Measurements from ENCODE around the gene FCHO2.

FCHO2 gene

DNA sequence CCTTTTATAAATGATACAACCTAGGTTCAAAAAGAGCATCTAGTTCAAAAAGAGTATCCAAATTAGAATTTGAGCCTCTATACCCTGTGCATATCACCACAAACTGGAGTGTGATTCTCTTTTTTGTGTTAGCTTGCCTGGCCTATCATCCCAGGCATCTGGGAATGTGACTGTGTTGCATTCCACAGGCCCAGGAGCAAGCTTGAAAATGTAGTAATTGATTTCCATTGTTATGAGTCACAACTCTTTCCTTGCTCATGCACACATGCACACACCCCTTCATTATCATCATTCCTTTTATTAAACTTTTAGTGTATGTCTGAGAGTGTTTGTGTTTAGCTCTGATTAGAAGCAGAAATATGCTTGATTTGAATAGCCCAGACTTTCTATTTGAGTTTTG lies 75.2 kb downstream of the FCHO2 start:
- no peak for DNase-seq

DNA sequence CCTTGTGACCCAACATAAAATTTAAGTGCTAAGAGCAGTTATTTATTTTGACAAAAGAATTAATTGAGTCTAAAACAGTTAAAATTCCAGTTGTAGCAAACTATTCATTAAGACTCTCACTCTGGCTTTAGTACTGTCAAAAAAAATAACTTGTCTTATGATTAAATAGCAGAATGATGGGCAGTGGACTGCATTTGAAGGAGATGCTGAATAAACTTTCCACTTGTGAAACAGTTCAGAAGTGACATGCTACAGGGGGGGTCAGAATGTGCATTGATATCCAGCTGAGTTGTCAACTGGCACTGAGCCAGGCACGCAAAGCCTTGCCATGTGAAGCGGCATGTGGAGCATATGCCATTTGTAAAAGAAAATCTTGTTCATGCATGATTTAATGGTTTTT lies 76.0 kb downstream of the FCHO2 start:
- DNase-seq: no peak

DNA sequence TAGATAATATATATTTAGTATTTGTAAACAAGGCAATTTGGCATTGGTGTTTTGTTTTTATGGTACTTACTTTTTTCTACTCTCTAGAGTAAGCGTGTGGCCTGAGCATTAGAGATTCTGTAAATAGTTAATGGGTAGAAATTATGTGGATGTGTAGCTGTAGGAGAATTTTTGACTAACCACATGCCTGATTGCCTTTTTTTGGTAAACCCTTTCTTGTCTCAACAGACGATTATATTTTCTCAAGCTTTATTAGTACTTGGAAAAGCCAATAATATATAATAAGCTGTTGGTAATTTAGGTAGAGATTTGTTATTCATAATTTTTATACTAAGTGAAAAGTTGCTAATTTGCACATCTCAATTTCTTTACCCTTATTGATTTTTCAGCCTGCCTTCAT lies 76.8 kb downstream of the FCHO2 start:
- no peak for DNase-seq

DNA sequence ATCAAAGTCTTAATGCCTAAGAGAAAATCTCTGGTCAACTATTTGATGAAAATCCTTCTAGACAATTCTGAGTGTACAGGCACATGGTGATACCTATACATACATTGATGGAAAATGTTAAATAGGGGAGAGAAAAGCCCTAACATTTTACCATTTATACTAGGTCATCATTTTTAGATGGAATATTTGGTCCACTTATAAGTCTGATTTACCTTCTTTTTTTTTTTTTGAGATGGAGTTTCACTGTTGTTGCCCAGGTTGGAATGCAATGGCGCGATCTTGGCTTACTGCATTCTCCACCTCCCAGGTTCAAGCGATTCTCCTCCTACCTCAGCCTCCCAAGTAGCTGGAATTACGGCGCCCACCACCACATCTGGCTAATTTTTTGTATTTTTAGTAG lies 81.7 kb downstream of the FCHO2 start:
- DNase-seq: no peak

- no peak for DNase-seq
Observed at GRCh38 chr5:73039082-73039481, 83.2 kb downstream of the FCHO2 start.

GRCh38 chr5:73042993-73043392 lies 87.2 kb downstream of the FCHO2 start:
- no peak for DNase-seq

- no peak for DNase-seq
Observed at GRCh38 chr5:73044546-73044945, 88.7 kb downstream of the FCHO2 start.

- no peak for DNase-seq
Observed at GRCh38 chr5:73045623-73046022, 89.8 kb downstream of the FCHO2 start.

DNA sequence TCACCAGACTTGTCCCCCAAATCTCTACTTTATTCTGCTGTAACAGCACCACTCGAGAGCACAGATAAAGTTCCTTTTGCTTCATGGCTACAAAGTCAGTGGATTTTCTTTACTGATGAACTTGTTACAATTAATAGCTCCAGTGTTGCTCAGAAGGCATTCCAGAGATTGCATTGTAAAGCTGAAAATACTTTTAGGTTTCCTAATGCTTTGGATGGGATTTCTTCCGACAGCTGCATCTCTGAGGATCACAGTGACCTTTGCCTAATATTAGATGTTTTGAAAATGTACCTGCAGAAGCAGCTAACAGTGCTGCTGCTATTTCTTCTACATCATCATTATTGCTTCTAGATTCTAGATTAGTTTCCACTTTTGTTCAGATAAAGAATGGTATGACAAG lies 105.8 kb downstream of the FCHO2 start:
- no peak for DNase-seq

DNA sequence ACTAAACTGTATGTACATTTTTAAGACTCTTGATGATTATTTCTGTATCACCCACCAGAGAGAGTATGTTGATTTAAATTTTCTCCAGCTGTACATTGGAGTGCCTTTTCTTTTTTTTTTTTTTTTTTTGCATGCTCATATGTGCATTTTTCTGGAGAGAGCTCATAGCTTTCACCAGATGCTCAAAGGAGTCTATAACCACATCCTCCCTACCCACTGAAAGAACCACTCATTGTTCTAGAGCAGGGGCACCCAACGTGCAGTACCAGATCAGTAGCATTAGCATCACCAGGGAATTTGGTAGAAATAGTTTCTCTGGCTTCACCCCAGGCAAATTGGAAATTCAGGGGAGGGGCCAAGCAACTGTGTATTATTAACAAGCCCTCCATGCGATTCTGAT lies 110.6 kb downstream of the FCHO2 start:
- DNase-seq: no peak

- DNase-seq: no peak
Observed at GRCh38 chr5:73067213-73067612, 111.4 kb downstream of the FCHO2 start.

DNA sequence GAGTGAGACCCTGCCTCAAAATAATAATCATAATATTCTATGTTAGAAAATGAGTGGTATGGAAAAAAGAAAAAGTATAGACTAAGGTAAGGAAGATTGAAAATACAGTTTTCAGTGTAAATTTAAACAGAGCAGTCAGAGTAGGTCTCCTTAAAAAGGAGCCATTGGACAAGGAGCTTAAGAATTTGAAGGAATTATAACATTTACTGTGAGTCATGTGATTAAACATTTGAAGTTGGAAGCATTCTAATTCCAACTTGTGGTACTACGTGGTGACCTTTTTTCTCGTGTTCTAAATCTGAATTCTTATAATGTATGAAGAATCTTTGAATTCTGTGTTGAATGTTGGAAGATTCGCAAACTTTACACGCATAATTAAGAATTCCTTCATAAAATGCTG lies 125.3 kb downstream of the FCHO2 start:
- DNase-seq: no peak

DNA sequence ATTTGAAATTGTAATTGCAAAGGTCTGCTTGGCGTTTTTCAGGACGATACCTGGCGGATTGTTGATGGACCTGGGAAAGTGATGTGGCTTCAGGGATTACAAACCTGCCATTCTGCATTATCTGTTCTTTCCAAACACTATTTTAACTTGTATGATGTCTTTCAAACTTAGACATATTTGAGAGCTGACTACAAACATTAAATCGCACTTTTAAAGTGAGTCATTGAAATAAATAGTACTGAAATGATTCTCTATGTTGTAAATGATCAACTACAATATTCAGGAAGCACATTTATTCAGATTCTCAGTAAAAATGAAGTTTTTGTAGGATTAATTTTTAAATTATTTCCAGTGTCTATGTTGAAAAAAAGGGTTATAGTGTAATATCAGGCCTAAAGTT lies 132.2 kb downstream of the FCHO2 start:
- DNase-seq: no peak

GRCh38 chr5:73093943-73094342 lies 138.1 kb downstream of the FCHO2 start:
- no peak for DNase-seq

DNA sequence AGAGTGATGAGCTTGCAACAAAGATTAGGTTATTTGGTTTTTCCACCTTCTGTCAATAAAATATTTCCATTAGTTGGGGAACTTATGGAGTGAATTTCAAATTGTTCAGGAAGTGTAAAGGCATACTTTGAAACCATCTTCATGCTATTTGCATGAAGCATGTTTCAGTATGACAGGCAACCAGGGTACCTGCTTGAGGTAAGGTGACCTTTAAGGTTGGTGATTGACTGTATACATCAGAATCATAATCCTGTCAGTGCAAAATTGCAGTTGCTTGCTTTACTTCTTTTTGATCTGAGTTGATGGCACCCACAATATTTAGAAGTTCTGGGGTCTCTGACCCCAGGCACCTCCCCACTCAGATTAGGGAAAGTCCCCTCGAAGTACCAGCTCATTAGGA lies 138.6 kb downstream of the FCHO2 start:
- no peak for DNase-seq

DNA sequence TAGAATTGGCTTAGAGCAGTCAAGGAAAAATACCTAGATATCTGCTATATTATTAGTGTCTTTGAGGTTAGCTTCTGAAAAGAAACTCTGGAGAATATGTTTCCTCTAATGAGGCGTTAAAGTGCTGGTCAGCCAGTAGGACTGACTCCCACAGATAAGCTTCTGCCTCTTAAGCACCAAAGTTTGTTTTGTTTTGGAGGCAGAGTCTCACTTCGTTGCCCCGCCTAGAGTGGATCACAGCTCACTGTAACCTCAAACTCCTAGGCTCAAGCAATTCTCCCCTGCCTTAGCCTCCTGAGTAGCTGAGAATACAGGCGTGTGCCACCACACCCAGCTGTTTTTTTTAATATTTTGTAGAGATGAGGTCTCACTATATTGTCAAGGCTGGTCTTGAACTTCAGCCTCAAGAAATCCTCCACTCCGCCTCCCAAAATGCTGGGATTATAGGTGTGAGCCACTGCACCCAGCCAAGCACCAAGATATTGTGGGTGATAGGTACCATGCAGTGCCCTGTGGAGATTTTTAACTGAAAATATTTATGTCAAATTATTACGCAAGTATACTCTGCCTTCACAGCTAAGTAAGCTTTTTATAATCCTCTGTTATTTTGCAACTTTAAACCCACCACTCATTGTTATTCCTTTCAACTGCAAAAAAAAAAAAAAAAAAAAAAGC lies 139.9 kb downstream of the FCHO2 start:
- DNase-seq: no peak

GRCh38 chr5:73096239-73096575 lies 140.4 kb downstream of the FCHO2 start:
- no peak for DNase-seq

GRCh38 chr5:73097740-73098139 lies 141.9 kb downstream of the FCHO2 start:
- no peak for DNase-seq

DNA sequence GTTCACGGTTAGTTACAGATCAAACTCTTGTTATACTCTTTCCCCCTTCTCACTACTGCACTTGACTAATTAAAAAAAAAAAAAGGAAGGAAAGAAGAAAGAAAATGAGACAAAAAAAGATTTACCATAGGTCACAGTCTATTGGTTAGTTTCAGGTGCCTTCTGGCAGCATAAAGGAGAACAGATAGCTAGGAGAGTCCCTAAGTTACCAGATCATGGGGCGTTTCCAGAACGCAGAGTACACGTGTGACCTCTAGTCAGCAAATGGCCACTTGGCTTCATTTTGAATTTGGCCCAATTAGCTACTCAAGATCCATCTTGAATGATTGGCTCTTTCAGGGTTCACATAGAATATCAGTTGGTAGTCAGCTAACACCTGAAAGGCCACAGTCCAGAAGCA lies 144.3 kb downstream of the FCHO2 start:
- DNase-seq: no peak

- DNase-seq: no peak
Observed at GRCh38 chr5:73103870-73104299, 148.0 kb downstream of the FCHO2 start.

DNA sequence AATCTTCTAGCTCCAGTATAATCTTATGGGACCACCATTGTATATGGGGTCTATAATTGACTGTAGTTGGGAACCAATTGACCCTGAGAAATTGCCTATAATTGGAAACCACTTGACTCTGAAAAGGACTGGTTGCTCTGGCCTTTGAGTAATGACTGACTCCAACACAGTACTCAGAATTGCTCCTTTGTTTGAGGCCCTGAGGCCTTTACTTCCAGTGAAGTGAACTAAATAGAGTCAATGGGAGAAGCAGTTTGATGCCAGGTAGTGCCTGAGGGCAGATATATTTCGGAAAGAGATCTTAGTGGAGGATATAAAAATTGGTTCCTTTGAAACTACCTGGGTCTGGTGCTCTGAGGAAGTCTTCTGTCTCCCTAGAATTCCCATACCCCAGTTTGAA lies 148.5 kb downstream of the FCHO2 start:
- DNase-seq: no peak

DNA sequence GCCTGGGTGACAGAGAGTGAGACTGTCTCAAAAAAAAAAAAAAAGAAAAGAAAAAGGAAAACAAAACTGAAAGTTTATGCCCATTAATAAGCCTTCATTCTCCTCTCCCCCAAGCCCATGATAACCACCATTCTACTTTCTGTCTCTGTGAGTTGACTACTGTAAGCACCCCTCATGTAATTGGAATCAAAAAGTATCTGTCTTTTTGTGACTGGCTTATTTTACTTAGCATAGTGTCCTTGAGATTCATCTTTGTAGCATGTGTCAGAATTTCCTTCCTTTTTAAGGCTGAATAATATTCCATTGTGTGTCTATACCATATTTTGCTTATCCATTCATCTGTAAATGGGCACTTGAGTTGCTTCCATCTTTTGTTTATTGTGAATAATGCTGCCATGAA lies 150.5 kb downstream of the FCHO2 start:
- DNase-seq: no peak

- no peak for DNase-seq
Observed at GRCh38 chr5:73110190-73110589, 154.3 kb downstream of the FCHO2 start.

- DNase-seq: no peak
Observed at GRCh38 chr5:73111536-73111935, 155.7 kb downstream of the FCHO2 start.

DNA sequence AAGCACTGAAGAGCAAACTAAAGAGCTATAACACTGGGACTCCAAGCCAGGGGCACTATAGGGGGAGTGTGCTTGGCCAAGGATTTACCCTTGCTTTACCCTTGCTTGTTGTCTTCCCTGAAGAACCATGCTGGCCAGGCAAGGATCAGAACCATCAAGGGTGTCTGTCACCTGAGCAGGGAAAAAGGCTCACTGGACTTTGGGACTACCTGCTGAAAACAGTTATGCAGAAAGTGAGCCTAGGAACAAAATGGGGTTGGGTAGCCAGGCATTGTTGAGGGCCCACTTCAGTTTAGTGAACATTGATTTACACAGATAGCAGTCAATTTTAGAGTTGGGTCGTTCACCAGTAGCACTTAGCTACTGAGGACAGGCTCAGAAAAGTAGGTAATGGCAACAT lies 156.5 kb downstream of the FCHO2 start:
- no peak for DNase-seq

Measured in activated CD4-positive, alpha-beta T cell treated with anti-CD3 and anti-CD28 coated beads, Interleukin-2, amount 50 U/mL, for 4 hours (primary cell).